Endothelial cell (in vitro differentiated cells): ENCODE data around the gene BSN. TPM values are rescaled to one million over a fixed set of nuclear protein-coding genes. Genes with fewer than 3 reads are reported as not detected.
A peak's percentile ranks its signal among the peaks of the same experiment; 100 is the strongest.
"Not testable (repeated sequence)": the region's sequence is repeated elsewhere in the genome, so short reads cannot be mapped to it uniquely, and the experiment has no call there.

ENCODE experiments used
- DNase-seq: peaks from one replicate; pipeline ENCODE4 v3.0.0; 2021; ENCODE audit warnings: low spot score
- H3K27ac Mint-ChIP-seq: one replicate; pipeline ENCODE4 v1.8.0; 2021; ENCODE audit warnings: mixed read lengths, inconsistent platforms; ENCODE audit not compliant: unreplicated experiment
- H3K27me3 Mint-ChIP-seq: one replicate; pipeline ENCODE4 v1.8.0; 2021; ENCODE audit warnings: mild to moderate bottlenecking, moderate library complexity, mixed read lengths, inconsistent platforms; ENCODE audit not compliant: unreplicated experiment
- H3K36me3 Mint-ChIP-seq: one replicate; pipeline ENCODE4 v1.8.0; 2021; ENCODE audit warnings: mild to moderate bottlenecking, low read depth, mixed read lengths, inconsistent platforms; ENCODE audit not compliant: unreplicated experiment
- H3K4me1 Mint-ChIP-seq: one replicate; pipeline ENCODE4 v1.8.0; 2021; ENCODE audit warnings: mild to moderate bottlenecking, mixed read lengths, inconsistent platforms; ENCODE audit not compliant: unreplicated experiment
- H3K4me3 Mint-ChIP-seq: one replicate; pipeline ENCODE4 v1.8.0; 2021; ENCODE audit warnings: mild to moderate bottlenecking, mixed read lengths, inconsistent platforms; ENCODE audit not compliant: unreplicated experiment
- H3K9me3 Mint-ChIP-seq: one replicate; pipeline ENCODE4 v1.8.0; 2021; ENCODE audit warnings: mixed read lengths, inconsistent platforms; ENCODE audit not compliant: unreplicated experiment
- CTCF ChIP-seq: fragments of 200-600 bp; sonication (generic); IDR thresholded peaks from one replicate; pipeline ENCODE4 v1.5.0; 2021; ENCODE audit warnings: antibody characterized with exemption; ENCODE audit not compliant: unreplicated experiment
- total RNA-seq: library from RNA; stranded (reverse); fragmentation: NEBNext Ultra II Directional; extraction: Animal tissue kit (Norgen Biotek cat#: 25700); gene quantifications from one replicate; pipeline ENCODE4 v1.2.1, GENCODE V29; 2021; ENCODE audit not compliant: unreplicated experiment

Gene BSN
- total RNA-seq, 1 donor from 2014 or later: 2.4 TPM

- Mint-ChIP-seq H3K36me3 (peaks cover 9% of the 10 kb centered on the region), H3K4me1 (no peaks in the 10 kb centered on the region), H3K9me3 (no peaks in the 10 kb centered on the region), H3K4me3 (no peak overlapping the region), H3K27me3 (peaks cover 7% of the 10 kb centered on the region), H3K27ac (no peak overlapping the region)
- no peak for DNase-seq
- TF ChIP-seq CTCF: no peak
Measured at GRCh38 chr3:49681543-49681942, 127.3 kb downstream of the BSN start.

GRCh38 chr3:49683162-49683561 is 128.9 kb downstream of the BSN start:
- H3K4me1 Mint-ChIP-seq: no peaks in the 10 kb centered on the region
- no peak for DNase-seq
- no peak for TF ChIP-seq CTCF
- peaks cover 6% of the 10 kb centered on the region for H3K27me3 Mint-ChIP-seq
- H3K4me3 Mint-ChIP-seq: no peak overlapping the region
- H3K27ac Mint-ChIP-seq: no peak overlapping the region
- peaks cover 8% of the 10 kb centered on the region for H3K36me3 Mint-ChIP-seq
- H3K9me3 Mint-ChIP-seq: no peaks in the 10 kb centered on the region

- not testable (repeated sequence) for DNase-seq, H3K27me3 Mint-ChIP-seq, H3K9me3 Mint-ChIP-seq, H3K27ac Mint-ChIP-seq, H3K4me3 Mint-ChIP-seq, H3K36me3 Mint-ChIP-seq, H3K4me1 Mint-ChIP-seq
Measured at GRCh38 chr3:49684453-49684852, 130.2 kb downstream of the BSN start.

GRCh38 chr3:49685103-49685502 is 130.8 kb downstream of the BSN start:
- H3K27ac Mint-ChIP-seq, H3K4me1 Mint-ChIP-seq, H3K36me3 Mint-ChIP-seq, H3K9me3 Mint-ChIP-seq, H3K27me3 Mint-ChIP-seq, DNase-seq: not testable (repeated sequence)
- peak overlapping the region; percentile 56 for H3K4me3 Mint-ChIP-seq

GRCh38 chr3:49685846-49686245 is 131.6 kb downstream of the BSN start:
- not testable (repeated sequence) for H3K36me3 Mint-ChIP-seq, H3K9me3 Mint-ChIP-seq, H3K27me3 Mint-ChIP-seq, H3K4me3 Mint-ChIP-seq, H3K27ac Mint-ChIP-seq, DNase-seq
- peaks cover 12% of the 10 kb centered on the region for H3K4me1 Mint-ChIP-seq

- not testable (repeated sequence) for DNase-seq, H3K27ac Mint-ChIP-seq, H3K27me3 Mint-ChIP-seq, H3K36me3 Mint-ChIP-seq, H3K9me3 Mint-ChIP-seq, H3K4me3 Mint-ChIP-seq
- peaks cover 12% of the 10 kb centered on the region for H3K4me1 Mint-ChIP-seq
Measured at GRCh38 chr3:49686346-49686745, 132.1 kb downstream of the BSN start.

- not testable (repeated sequence) for DNase-seq, H3K27ac Mint-ChIP-seq
Measured at GRCh38 chr3:49686769-49687423, 132.6 kb downstream of the BSN start.

GRCh38 chr3:49687424-49687795 is 133.1 kb downstream of the BSN start:
- peaks cover 12% of the 10 kb centered on the region for H3K4me1 Mint-ChIP-seq
- DNase-seq, H3K9me3 Mint-ChIP-seq, H3K36me3 Mint-ChIP-seq, H3K4me3 Mint-ChIP-seq, H3K27me3 Mint-ChIP-seq, H3K27ac Mint-ChIP-seq: not testable (repeated sequence)

More at GRCh38 chr3:49686769-49687423, 132.6 kb downstream of the BSN start:
- H3K4me3 Mint-ChIP-seq, H3K36me3 Mint-ChIP-seq, H3K27me3 Mint-ChIP-seq, H3K9me3 Mint-ChIP-seq: not testable (repeated sequence)
- H3K4me1 Mint-ChIP-seq: peaks cover 12% of the 10 kb centered on the region

- Mint-ChIP-seq H3K4me3 (peak overlapping the region; percentile 92), H3K27ac (peak overlapping the region; percentile 70), H3K4me1 (peaks cover 12% of the 10 kb centered on the region)
- H3K36me3 Mint-ChIP-seq, DNase-seq, H3K9me3 Mint-ChIP-seq, H3K27me3 Mint-ChIP-seq: not testable (repeated sequence)
Measured at GRCh38 chr3:49688338-49689045, 134.2 kb downstream of the BSN start.
